Measurements from ENCODE around the gene MEIS2.

- TF ChIP-seq CTCF (IDR thresholded peaks at IDR 0.05) (no peak), POLR2A (IDR thresholded peaks at IDR 0.05) (no peak)
Observed at GRCh38 chr15:36911322-36911944, 188.9 kb downstream of the MEIS2 start.

Measured in Peyer's patch (tissue), 4 donors.